ENCODE measurements around the gene ALDH18A1. TPM values are rescaled to one million over a fixed set of nuclear protein-coding genes. Genes with fewer than 3 reads are reported as not detected.

The ALDH18A1 gene
- total and polyA plus RNA-seq, 2 of the 8 experiments (the other 6 are each of a cell fraction or from before 2014, with no cell fraction given) = 59.6 to 128 TPM

- TF ChIP-seq KDM5A (IDR thresholded peaks at IDR 0.05; ENCODE audit: low read length) = no peak
- TF ChIP-seq SRF (IDR thresholded peaks at IDR 0.05; ENCODE audit: low read depth, low read length) = no peak
- no peak for TF ChIP-seq NRF1 (IDR thresholded peaks at IDR 0.05; ENCODE audit: low read depth, low read length)
- TF ChIP-seq KDM1A (IDR thresholded peaks at IDR 0.05; ENCODE audit: borderline replicate concordance, low read length) = no peak
- no peak for TF ChIP-seq RFX5 (IDR thresholded peaks at IDR 0.05; ENCODE audit: borderline replicate concordance, low read depth, low read length)
- no peak for TF ChIP-seq TEAD4 (IDR thresholded peaks at IDR 0.05; ENCODE audit: low read depth, low read length)
- no peak for TF ChIP-seq ATF2 (IDR thresholded peaks at IDR 0.05; ENCODE audit: low read length)
- no peak for TF ChIP-seq CBX5 (IDR thresholded peaks at IDR 0.05; ENCODE audit: low read depth, low read length)
- TF ChIP-seq HDAC2 (IDR thresholded peaks at IDR 0.05; ENCODE audit: borderline replicate concordance in 1 of 2, low read depth in 2 of 2, low read length in 2 of 2) = no peak
- Histone ChIP-seq H3K79me2 (ENCODE audit: control insufficient read depth in 1 of 2, insufficient read depth in 2 of 2, low read length in 2 of 2) (peaks cover 0 to 21% of the 10 kb centered on the region in 2 experiments; a peak in 2 of 4 replicates), H3K36me3 (ENCODE audit: control insufficient read depth in 2 of 4, insufficient read depth in 4 of 4, low read length in 3 of 4) (peaks cover 6 to 36% (median 19%) of the 10 kb centered on the region in 4 experiments), H3K9ac (replicated peaks in 1 of 4; ENCODE audit: extremely low read depth in 1 of 4, low read depth in 3 of 4, low read length in 3 of 4) (no peak overlapping the region), H3K18ac (ENCODE audit: extremely low read depth, low read length) (no peak overlapping the region), H2BK12ac (ENCODE audit: low read depth, low read length) (no peak overlapping the region), H3K4me1 (replicated peaks in 1 of 4; ENCODE audit: control insufficient read depth in 3 of 4, insufficient read depth in 4 of 4, low read length in 3 of 4) (peaks cover 0 to 3% (median 1%) of the 10 kb centered on the region in 4 experiments; a peak in 2 of 7 replicates), H2BK120ac (replicated peaks; ENCODE audit: low read depth, low read length) (no peak overlapping the region), H3K27ac (ENCODE audit: low read depth, low read length) (no peak overlapping the region), H4K91ac (replicated peaks; ENCODE audit: insufficient read length, low read length) (no peak overlapping the region), H3K9me3 (ENCODE audit: insufficient read depth in 2 of 2, low read depth in 1 of 2, low read length in 1 of 2) (no peaks in the 10 kb centered on the region), H3K23me2 (ENCODE audit: low read depth, low read length) (peaks cover 7% of the 10 kb centered on the region), H3K4me3 (ENCODE audit: extremely low read depth in 1 of 4, insufficient read depth in 2 of 4, low read depth in 3 of 4, low read length in 4 of 4) (no peak overlapping the region), H2AFZ (ENCODE audit: low read length) (no peak overlapping the region), H3K4me2 (ENCODE audit: insufficient read depth in 1 of 2, low read depth in 2 of 2, low read length in 2 of 2) (no peak overlapping the region), H3K4ac (replicated peaks; ENCODE audit: insufficient read length, low read depth, low read length) (no peak overlapping the region), H4K8ac (ENCODE audit: extremely low read depth, insufficient read depth, low read length) (no peak overlapping the region), H4K20me1 (replicated peaks in 1 of 2; ENCODE audit: control insufficient read depth in 1 of 2, insufficient read depth in 2 of 2, low read length in 2 of 2) (peaks cover 0 to 2% of the 10 kb centered on the region in 2 experiments), H3K27me3 (replicated peaks in 1 of 4; ENCODE audit: control insufficient read depth in 3 of 4, extremely low read depth in 1 of 4, insufficient read depth in 3 of 4, low read length in 3 of 4) (no peaks in the 10 kb centered on the region), H2BK15ac (ENCODE audit: low read length) (no peak overlapping the region), H3K79me1 (ENCODE audit: low read depth, low read length) (peaks cover 2% of the 10 kb centered on the region; the same call in 1 of the 2 replicates), H3K23ac (ENCODE audit: insufficient read length) (no peak overlapping the region), H3K56ac (replicated peaks; ENCODE audit: insufficient read length, low read depth, low read length) (no peak overlapping the region), H2AK5ac (ENCODE audit: low read depth, low read length) (no peak overlapping the region), H3K14ac (ENCODE audit: insufficient read length) (no peak overlapping the region), H4K5ac (ENCODE audit: insufficient read length, low read depth, low read length) (no peak overlapping the region), H2BK20ac (ENCODE audit: low read length) (no peak overlapping the region), H2BK5ac (ENCODE audit: low read depth, low read length) (no peak overlapping the region)
- CTCF ChIA-PET (ENCODE audit: partially characterized antibody) = no interaction called here
- WGBS, 2 experiments (ENCODE audit: extremely low coverage in 1 of 2, insufficient coverage in 1 of 2, insufficient read length in 1 of 2, insufficient replicate concordance in 2 of 2, low coverage in 1 of 2, low lambda C conversion rate in 2 of 2, missing lambda C conversion rate in 1 of 2) = 100% methylated on average over 2 of the region's 2 CpGs; no CpG with 5 or more reads in 1 of the 2 experiments
- no peak for DNase-seq (ENCODE audit: low read depth in 1 of 2, low spot score in 2 of 2)
- no peak for FAIRE-seq
- POLR2A ChIA-PET (ENCODE audit: partially characterized antibody) = interaction anchor here (1.2 to 1.4 kb wide), 2 partner anchors 11 to 182 kb away, joined by 3 read pairs; no protein-coding TSS in a partner anchor
These were observed 34.8 kb upstream of the ALDH18A1 start for GRCh38 chr10:95691281-95691680.

Measured in H1 (cell line).